NCI-H2227 treated with DMSO at 0.1 percent for 48 hours (cell line): ENCODE measurements around the gene FBXL3.
"Not testable (repeated sequence)": the region's sequence is repeated elsewhere in the genome, so short reads cannot be mapped to it uniquely, and the experiment has no call there.

Experiments
- DNase-seq: peaks from one replicate; lab custom pipeline; 2025; lab: John Stamatoyannopoulos, UW

Gene FBXL3

GRCh38 chr13:77026255-77026860 is 601 bp downstream of the FBXL3 start:
- DNase-seq, result peak; percentile 19

DNA sequence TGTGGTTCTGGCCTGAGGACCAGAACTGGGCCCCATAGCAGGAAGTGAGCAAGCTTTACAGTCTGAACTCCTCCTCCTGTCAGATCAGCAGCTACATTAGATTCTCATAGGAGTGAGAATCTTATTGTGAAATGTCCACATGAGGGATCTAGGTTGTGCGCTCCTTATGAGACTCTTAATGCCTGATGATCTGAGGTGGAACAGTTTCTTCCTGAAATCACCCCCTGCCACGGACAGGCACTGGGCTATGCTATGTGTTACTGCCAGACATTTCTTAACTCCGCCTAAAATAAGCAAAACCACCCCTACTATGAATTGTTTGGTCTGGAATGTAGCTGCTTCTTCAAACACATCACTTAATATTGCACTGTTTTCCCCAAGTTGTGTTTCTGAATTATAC is 4.6 kb downstream of the FBXL3 start:
- DNase-seq, result no peak

DNA sequence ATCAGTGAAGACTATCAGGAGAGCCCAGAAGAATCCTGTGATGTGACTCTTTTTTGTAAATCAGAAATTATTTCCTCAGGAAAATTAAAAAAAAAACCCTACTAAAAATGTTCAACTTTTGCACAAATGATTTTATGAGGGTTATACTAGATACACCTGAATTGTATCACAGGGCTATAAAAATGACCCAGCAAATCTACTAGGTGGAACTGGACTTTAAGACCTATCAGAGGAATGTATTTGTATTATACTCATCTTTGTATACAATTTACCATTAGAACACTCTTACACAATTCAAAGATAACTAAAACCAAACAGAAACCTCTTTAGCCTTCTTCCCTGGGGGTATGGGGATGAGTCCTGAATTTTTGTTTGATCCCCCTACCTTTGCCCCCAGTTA is 7.2 kb downstream of the FBXL3 start:
- no peak for DNase-seq

DNA sequence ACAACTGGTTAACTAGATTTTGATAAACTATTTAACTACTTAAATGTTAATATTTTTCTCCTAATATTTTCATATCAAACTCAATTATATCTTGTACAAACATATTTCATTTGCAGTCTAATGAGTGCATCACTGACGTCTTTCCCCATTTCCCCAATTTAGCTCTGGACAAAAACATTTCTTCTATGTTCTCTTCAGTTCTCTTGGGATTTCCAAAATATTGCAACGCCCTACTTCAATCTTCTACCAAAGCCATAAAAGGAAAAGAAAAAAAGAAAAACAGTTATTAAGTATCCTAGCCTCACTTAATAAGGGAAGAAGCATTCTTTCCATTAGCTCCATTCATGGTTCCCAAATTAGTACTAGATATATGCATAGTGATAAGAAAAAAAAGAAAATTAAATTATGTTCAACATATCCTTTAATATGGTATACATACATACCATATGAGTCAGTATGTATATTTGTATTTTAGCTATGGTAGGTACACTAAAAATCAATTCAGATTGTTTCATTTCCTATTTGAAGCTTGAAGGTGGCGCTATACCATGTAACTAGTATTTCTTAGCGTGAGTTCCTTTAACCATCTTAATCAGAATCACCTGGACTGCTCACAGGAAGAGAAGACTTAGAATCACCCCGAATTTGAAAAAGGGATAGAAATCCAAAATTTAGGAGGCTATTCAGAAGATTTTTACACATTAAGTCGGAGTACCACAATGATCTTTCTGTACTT is 9.9 kb downstream of the FBXL3 start:
- DNase-seq, result no peak

GRCh38 chr13:77016251-77016812 is 10.6 kb downstream of the FBXL3 start:
- DNase-seq, result no peak

DNA sequence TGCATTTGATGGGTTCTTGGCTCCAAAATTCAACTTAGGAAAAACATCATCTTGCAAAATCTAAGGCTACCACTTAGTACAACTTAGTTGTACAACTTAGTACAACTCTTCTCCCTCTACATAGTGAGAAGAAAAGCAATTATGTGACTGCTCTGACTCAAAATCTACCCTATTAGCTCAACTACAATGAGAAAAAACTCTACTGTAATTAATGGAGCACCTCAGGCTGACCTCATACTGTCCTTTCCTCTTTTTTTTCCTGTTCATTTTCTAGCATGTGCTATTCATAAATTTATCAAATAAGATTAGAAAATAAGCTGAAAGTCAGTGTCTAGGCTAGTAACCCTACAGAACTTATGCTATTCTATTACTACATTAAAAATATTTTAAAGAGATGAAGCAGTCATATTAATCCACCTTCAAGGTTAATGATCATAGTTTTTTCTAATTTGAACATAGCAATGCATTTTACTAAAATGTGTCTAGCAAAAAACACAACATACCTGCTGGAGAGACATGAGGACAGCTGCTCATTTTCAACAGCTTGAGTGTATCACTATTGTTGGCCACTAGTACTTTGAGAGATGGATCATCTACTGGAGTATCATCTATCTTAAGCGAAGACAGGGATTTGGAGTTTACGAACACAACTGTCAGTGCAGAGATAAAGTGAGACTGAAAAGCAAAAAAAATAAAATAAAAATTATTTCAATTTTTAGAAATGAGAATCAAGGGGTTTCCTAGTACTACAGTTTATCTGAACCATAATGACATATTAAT is 11.9 kb downstream of the FBXL3 start:
- no peak for DNase-seq

DNA sequence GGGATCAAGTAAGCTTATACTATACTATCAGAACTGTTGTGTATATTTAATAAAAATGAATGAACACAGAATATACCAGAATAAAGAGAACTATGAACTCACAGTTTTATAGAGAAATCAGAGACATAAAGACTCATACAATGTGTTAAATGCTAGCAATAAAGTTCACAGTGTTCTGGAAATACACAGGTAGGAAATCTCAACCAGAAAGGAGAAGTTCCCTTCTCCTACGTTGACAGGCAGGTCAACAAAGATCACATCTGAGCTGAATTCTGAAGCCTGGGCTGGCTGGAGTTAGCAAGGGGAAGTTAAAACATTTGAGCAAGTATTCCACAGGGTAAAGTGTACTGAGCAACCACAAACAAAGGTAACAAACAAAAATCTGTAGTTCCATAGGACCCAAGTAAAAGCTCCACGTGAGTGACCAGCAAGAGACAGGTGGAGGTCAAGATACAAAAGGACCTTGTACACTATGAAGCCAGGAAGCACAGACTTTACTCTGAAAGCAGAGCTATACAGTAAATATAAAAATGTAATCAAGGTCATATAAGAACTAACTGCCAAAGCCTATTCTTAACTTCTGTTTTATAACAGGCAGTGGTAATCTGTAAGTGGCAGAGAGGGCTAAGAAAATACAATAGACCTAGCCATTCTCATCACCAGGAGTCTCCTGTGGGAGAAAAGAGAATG is 13.0 kb downstream of the FBXL3 start:
- DNase-seq, result no peak

DNA sequence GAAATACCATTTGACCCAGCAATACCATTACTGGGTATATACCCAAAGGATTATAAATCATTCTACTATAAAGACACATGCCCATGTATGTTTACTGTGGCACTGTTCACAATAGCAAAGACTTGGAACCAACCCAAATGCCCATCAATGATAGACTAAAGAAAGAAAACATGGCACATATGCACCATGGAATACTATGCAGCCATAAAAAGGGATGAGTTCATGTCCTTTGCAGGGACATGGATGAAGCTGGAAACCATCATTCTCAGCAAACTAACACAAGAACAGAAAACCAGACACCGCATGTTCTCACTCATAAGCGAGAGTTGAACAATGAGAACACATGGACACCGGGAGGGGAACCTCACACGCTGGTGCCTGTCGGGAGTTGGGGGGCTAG is 17.2 kb downstream of the FBXL3 start:
- not testable (repeated sequence) for DNase-seq

- DNase-seq, result no peak
These were observed 17.9 kb downstream of the FBXL3 start for GRCh38 chr13:77009011-77009410.

DNA sequence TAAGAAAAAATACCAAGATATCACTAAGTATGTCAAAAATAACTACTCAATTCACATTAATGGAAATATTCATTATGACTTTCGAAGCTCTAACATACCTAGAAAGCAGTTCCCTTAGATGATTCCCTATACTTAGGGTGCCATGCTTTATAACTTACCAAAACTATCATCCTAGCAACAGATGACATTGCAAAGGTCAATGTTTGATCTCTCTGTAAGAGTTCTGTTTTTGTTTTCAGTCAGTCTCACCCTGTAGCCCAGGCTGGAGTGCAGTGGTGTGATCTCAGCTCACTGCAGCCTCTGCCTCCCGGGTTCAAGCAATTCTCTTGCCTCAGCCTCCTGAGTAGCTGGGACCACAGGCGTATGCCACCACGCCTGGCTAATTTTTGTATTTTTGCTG is 18.6 kb downstream of the FBXL3 start:
- DNase-seq, result not testable (repeated sequence)

GRCh38 chr13:77002590-77003190 is 24.3 kb downstream of the FBXL3 start:
- no peak for DNase-seq

DNA sequence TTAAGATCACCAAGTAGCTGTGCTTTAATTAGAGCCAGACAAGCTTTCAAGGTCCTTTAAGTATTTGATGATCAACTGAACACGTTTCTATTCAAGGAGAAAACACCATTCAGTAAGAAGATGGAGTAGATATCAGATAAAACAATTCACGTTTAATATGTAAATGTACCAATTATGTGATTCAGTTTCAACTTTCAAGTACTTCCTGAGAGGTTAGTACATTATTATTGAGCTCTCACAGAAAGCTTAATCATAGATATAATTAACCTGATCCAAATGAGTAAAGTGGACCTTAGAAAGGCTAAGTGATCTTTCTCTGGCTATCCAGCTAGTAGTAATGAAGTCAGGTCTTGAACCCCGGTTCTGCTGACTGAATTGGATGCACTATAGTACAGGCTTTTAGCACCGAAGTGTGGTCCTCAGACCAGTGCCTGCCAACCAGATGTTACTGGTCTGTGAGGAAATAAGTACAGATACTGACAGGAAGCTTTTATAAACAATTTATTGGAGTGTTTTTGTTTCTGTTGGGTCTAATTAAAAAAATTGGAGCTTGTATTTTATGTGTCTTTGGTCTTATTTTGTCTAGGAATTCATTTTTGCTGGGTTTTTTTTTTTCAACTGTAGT is 24.9 kb downstream of the FBXL3 start:
- DNase-seq, result no peak

DNA sequence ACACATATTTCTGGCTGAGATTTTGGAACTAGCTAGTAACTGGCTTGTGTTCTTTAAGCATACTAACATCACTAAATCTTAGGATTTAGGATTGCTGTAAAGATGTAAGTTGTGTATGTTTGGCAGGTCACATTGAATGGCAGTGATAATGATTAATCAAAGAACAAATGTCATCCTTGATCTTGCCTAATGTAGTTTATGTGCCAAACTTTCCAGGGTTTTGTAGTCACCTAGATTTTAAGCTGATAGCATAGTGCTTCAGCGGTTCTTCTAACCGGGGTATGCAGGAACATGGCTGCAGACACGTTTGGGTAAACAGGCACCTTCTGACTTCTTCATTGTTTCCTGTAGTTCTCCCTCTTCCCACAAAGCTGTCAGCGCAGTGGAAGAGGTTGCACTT is 25.4 kb downstream of the FBXL3 start:
- DNase-seq, result no peak

- DNase-seq, result no peak
These were observed 26.5 kb downstream of the FBXL3 start for GRCh38 chr13:77000475-77000874.

- no peak for DNase-seq
These were observed 32.7 kb downstream of the FBXL3 start for GRCh38 chr13:76994281-76994680.

DNA sequence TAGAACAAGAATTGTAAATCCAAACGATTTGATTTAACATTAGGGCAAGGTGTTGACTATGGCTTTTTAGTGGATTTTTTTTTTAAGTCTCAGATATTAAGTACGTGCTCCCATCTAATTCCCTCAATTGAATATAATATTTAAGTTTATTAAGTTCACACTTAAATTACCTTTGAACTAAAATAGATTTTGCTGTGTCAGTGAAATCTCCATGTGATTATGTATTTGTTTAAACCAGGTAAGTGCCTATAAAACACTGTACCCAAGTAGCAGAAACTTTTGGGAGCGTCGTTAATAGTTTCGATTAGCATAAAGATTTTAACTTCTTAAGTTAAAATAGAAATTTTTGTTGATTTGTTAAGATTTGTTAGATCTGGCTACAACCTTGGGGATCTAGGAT is 33.5 kb downstream of the FBXL3 start:
- no peak for DNase-seq

DNA sequence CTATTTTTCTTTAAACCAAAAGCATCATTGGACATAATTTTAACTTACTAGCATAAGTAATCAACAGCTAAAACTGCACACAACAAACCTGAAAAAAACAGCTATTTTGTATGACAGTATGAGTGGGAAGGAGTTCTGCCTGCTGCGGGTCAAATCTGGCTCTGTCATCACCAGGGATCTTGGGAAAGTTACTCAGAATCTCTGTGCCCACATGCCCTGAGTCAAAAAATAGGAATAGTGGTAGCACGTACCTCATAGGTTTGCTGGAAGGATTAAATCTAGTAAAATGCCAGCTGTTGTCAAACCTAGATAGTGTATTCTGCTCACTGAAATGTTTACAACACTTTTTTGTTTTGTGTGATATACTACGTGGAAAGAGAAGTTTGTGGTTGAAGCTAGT is 33.9 kb downstream of the FBXL3 start:
- DNase-seq, result no peak

DNA sequence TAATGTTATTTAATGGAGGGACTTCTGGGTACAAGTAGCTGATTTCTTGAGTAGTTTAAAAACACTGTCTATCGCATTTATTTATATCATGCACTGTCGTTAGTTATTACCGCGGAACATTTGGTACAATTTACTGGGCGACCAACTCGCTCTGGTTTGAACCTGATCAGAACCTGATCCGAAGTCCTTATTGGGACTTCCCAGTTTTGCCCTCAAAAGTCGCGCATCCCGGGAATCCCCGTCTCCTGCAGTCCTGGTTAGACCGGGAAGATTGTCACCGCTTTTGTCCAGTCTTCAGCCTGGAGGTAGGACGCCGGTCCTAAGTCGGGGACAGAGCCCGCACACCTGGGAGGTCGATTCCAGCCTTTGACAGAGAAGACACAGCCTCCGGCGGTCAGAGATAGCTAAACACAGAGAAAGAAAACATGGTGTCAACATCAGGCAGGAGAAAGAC is 34.4 kb downstream of the FBXL3 start:
- no peak for DNase-seq

GRCh38 chr13:76991796-76992547 is 35.0 kb downstream of the FBXL3 start, which contains the start of gene CLN5:
Gene CLN5, plus strand, starts transcription at chr13:76992081. Its CDS starts 18 bp downstream, at chr13:76992099.
- DNase-seq, result peak; percentile 67

GRCh38 chr13:76991432-76991795 is 35.5 kb downstream of the FBXL3 start:
- DNase-seq, result no peak
